Measurements from ENCODE around the gene FARP1. TPM values are rescaled to one million over a fixed set of nuclear protein-coding genes. Genes with fewer than 3 reads are reported as not detected.

Gene FARP1
- total RNA-seq, 1 donor from 2014 or later = 186 TPM

DNA sequence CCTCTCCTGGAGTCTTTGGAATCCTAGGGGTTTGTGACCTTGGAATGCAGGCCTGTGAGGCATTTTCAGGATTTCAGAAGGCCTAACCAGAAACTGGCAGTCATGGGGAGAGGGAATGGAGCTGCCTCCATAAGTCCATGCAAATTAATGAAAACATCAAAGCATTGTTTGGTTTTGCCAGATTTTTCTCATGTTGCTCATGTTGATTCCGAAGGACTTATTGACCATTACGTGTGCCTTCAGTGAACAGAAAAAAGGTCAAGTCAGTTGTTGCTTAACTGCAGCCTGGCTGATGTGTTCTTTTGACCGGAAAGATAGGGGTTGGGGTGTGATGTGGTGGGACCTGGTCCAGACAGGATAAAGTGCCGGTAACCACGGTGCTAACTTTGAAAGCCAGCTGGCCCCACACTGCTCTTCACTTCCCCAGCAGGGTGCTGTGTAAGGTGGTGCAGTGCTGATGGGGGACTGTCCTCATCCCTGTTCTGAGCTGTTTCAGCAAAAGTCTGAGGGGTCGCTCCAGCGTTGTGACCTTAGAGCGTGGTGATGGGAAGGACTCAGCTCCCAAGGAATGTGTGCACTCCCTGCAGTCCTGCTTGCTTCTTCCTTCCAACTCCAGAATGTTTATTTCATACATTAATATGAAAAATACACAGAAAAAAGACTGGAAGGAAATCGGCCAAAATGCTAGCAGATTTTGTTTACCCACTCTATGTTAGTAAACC lies 30.7 kb downstream of the FARP1 start:
- no peak for DNase-seq (ENCODE audit: low spot score)

DNA sequence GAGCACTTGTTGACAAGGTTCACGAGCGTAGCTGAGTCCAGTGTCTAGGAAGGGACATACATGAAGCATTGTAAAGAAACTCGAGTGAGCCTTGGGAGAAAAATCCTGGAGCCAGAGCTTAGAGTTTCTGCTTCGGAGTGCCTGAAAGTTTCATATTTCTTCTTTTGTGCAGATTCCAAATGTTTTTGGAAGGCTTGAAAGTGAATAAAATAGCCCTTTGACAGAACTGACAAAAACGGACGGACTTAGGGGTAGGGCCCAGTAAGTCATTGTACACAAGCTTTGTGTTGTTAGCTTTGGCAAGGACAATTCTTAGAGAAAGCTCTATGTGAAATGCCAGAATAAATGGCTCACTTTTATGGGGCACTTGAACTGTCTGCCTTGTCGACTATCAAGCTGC lies 31.4 kb downstream of the FARP1 start:
- DNase-seq (ENCODE audit: low spot score) = no peak

DNA sequence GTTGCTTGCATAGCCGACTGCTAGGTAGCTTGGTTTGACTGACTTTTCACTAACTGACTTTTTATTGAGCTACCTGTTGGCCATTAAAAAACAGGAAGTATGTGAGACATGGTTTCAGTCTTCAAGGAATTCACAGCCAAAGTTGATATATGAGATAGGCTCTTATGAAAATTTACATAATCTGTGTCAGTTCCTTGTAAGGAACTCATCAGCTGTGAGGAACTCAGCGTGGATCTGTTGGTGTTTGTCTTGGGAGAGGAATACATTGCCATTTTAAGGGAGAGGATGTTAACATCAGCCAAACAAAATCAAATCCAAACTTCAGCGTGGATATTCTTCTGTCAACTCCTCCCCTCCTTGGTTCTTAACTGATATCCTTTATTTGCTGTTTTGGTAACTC lies 32.1 kb downstream of the FARP1 start:
- no peak for DNase-seq (ENCODE audit: low spot score)

DNA sequence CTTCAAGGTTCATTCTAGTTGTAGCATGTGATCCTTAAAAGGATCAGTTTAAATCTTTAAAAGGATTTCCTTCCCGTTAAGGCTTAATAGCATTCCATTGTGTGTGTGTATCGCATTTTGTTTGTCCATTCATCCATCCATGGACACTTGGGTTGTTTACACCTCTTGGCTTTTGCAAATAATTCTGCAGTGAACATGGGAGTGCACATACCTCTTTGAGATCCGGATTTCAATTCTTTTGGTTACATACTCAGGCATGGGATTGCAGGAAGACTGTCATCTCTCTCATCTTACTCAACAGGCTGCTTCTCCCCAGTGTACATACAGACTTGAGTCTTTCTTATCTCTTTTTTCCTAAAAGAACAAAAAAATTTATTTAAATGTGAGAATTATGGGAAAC lies 32.9 kb downstream of the FARP1 start:
- no peak for DNase-seq (ENCODE audit: low spot score)

DNA sequence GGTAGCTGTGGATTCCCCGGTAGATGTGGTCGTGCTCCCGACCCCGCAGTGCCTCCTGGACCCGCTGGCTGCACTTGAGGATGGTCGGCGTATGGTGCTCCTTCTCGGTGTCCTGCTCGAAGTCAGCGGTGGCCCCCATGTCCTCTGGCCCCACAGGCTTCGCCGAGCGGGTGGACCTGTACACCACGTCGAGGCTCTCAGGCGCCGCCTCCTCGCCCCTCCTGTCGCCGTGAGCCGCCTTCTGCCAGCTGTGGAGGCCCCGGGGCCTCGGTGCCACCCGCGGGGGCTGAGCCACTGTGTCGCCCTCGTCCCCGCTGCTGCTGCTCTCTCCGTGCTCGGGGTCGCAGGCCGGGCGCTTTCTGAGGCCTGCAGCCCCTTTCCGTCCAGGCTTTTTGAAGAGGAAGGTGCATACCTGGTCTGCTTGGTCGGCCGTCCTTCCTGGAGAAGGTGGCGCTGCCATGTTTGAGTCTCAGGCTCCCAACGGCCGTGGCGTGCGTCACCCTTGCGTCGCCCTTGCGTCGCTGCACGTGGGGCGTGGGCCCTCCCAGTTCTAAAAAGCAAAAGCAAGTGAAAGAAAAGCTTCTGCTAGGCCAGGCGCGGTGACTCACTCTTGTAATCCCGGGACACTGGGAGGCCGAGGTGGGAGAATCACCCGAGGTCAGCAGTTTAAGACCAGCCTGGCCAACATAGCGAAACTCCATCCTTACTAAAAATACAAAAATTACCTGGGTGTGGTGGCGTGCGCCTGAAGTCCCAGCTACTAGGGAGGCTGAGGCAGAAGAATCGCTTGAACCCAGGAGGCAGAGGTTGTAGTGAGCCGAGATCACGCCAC lies 34.1 kb downstream of the FARP1 start, which contains the start of gene RNF113B:
Gene RNF113B (minus strand): TSS at position 493 of the 832 bp plus-strand sequence. CDS start 33 bp downstream, at position 460.
- DNase-seq (ENCODE audit: low spot score) = no peak

DNA sequence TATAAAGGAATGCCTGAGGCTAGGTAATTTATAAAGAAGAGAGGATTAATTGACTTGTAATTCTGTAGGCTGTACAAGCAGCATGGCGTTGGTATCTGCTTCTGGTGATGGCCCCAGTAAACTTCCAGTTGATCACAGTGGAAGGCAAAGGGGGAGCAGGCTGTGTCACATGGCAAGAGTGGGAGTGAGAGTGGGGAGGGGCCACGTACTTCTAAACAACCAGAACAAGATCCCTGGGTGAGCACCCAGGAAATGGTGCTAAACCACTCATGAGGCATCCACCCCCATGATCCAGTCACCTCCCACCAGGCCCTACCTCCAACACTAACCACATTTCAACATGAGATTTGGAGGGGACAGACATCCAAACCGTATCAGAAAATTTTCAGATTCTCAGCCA lies 37.2 kb downstream of the FARP1 start:
- DNase-seq (ENCODE audit: low spot score) = no peak

DNA sequence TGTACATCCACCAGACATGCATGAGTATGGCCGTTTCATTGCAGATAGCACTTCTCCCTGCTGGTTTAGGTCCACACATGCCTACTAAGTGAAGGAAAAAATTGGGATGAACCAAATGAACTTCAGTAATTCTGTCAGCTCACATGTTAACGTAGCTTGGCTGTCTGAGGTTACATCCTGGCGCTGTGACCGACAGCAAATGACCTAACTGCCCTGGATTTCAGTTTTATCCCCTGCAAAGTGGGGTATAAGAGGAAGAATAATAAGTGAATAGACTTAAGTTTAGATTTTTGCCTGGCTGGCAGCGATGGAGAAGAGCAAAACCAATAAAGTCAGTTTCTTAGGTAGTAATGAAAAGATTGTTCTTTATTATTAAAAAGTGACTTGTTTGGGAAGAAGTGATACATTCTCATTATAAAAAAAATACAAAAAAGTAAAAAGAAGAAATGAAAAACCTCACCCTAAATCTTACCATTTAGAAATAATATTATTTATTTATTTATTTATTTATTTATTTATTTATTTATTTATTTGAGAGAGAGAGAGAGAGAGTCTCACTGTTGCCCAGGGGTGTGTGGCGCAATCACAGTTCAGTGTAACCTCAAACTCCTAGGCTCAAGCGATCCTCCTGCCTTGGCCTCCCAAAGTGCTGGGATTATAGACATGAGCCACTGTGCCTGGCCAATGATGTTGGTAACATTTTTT lies 38.4 kb downstream of the FARP1 start:
- DNase-seq (ENCODE audit: low spot score) = no peak

DNA sequence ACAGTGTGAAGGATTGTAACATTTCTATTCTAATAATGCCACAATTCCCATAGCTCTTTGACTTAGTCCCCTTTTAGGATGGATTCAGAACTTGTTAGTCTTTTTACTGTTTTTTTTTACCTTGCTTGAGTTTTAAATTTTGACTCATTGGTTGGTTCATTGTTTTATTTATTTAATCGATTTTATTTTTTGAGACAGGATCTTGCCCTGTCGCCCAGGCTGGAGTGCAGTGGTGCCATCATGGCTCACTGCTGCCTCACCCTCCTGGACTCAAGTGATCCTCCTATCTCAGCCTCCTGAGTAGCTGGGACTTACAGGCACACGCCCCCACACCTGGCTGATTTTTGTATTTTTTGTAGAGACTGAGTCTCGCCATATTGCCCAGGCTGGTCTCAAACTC lies 39.3 kb downstream of the FARP1 start:
- no peak for DNase-seq (ENCODE audit: low spot score)

DNA sequence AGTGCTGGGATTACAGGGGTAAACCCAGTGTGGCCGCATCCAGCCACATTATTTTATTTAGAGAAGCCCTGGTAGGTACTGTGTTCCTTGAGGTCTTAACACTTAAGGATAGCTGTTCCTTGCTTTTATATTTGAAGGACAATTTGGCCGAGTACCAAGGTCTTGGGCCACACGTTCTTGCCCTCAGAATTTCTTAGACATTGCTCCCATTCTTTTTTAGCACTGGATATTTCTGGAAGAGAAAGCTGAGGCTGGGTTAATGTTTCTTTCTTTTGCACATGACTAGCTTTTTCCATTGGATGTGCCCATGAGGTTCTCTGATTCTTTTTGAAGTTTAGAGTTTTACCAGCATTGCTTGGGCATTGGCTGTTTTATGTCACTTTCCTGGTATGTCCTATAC lies 39.7 kb downstream of the FARP1 start:
- DNase-seq (ENCODE audit: low spot score) = no peak

DNA sequence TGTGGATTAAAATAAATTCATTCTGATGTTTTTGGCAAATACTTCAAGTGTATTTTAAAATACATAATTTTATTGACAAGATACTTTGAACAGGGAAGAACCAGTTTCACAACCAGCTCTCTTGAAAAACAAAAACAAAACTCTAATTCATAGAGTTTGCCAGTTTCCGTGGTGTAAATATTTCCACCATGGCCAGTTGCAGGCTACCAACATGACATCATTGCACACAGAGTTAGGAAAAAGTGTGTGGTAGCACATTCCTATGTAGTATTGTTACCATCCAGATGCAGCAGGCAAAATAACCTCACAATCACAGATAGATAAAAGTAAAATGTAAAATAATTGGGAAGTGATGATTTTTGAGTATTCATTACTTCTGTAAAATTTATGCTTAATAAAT lies 41.9 kb downstream of the FARP1 start:
- no peak for DNase-seq (ENCODE audit: low spot score)

DNA sequence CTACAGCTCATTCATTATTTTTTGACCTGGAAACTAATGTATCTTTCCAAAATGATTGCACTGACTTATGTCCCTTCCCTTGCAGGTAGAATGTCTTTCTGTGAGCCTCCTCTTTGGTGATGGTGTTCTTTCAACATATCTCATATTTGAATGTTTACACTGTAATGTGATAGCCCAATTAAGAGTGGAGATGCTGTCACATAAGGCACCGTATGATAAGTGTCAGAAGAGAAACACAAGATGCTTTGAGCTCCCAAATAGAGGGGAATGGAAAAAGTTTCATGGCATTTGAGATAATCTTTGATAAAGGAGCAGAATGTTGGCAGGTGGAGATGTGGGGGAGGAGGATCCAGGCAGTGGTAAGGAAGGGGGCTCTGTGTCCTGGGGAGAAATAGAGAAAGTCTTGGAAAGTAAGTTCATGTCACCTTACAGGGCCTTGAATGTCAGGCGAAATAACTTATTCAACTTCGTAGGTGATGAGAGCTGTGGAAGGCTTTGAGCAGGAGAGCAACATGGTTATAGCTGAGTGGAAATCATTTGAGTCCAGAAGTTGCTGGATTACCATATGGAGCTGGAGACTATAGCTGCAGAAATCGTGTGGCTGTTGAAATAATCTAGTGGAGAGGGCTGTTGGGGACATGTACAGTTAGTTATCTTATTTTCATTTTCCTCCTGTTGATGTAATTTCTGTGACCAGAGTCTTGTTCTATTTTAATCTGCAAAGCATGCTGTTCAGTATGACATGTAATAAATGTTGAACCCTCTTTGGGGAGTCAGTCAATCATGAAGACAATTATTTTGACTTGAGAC lies 44.5 kb downstream of the FARP1 start:
- no peak for DNase-seq (ENCODE audit: low spot score)

DNA sequence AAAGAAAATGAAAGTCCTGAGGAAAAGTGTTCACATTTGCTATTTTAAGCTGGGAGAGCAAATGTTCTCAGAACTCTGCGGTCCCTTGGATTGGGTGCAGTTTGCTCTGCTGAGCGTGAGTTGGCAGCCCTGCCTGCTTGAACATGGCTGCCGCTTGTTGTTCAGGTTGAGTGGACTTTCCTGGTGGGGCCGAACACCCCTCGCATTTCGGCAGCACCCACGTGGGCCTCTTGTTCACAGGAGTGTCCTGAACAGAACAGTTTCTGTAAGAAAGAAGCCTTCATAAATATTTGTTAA lies 45.0 kb downstream of the FARP1 start:
- no peak for DNase-seq (ENCODE audit: low spot score)

DNA sequence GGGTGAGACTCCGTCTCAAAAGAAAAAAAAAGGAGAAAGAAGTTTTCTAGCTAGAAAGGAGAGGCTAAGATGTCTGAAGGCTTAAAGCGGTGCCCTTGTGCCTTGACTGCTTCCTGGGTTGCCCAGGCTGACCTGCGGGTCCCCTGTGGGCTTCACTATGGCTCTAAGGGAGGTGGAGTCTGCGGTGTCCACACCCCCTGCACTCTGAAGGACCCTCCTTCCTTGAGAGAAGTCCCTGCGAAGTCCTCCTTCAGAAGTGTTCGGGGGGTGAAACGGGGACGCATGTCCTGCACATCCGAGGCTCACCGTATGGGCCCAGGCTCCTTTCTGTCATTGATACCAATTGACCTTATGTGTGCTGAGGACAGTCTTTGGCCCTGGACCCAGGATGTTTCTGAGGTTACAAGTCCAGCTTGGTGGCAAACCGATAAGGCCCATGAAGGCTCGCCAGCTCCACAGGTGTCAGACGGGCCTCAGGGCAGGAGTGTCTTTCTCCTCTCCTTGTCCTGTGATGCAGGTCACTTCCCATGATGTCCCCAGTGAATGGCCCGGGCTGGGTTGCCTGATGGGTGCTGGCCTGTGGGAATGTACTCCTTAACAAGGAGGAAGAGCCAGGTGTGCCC lies 45.8 kb downstream of the FARP1 start:
- DNase-seq (ENCODE audit: low spot score) = no peak

DNA sequence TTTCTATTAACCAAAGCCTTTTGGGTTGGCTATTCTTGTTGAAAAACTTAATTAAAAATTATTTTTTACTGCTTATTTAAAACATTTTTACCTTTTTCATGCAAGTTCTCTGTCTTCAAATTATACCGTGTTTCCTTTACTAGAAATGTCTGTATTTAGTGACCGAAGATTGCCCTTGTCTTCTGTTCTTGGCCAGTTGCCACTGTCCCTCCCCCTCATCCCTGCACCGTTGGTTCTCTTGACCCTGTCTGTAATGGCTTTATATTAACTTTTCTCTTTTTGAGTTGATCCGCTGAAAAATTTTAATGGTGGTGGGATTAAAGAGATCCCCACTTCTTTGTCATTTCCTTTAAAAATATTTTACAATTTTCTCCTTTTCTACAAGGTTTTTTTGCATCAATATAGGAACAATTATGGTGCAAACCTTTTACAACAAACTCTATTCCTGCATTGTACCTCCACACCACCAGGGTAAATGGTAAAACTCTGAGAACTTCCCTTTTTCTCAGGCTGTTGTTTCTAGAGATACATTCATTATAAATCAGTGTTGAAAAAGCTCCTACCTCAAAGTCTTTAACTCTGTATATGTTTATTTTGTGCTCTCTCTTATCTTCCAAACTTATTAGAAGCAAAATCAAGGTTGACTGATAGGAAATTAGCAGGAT lies 47.1 kb downstream of the FARP1 start:
- DNase-seq (ENCODE audit: low spot score) = no peak

DNA sequence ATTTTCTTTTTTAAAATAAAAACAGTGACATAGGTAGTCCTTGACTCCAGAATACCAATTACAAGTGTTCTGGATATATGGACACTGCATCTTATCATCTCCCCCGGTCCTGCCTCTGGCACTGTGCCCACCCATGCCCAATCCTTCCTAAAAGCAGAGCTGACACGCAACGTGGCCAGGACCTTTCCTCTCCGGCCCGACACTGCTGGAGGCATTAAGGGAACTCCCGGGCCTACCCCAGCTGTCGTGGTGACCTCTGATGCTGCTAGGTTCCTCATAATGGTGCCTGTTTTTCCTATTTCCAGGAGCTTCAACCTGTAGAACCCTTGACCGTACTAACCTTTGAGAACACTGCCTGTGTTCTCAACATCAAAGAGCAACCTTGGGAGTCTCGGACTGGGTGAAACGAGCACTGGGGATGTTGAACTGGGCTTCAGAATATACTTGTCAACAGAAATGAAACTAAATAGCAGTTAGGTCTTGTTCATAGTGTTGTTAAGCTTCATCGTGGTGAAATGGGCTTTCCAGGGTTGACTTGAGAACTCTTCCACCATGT lies 48.1 kb downstream of the FARP1 start:
- no peak for DNase-seq (ENCODE audit: low spot score)

DNA sequence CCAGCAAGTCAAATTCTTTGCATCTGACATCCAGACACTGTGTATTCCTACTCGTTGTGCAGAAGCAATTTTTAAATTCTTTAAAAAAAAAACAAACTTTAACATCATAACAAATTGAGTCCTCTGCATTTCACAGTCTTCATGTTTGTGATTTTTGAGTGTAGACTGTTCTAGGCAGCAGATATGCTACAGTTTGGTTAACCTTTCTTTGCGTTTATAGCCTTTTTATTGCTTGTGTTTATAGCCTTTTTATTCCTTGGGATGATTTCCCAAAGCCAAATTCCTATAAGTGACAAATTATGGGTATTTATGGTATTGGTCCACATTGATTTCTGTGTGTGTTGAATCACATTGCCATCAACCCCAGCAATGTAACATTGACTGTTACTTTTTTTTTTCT lies 49.1 kb downstream of the FARP1 start:
- no peak for DNase-seq (ENCODE audit: low spot score)

DNA sequence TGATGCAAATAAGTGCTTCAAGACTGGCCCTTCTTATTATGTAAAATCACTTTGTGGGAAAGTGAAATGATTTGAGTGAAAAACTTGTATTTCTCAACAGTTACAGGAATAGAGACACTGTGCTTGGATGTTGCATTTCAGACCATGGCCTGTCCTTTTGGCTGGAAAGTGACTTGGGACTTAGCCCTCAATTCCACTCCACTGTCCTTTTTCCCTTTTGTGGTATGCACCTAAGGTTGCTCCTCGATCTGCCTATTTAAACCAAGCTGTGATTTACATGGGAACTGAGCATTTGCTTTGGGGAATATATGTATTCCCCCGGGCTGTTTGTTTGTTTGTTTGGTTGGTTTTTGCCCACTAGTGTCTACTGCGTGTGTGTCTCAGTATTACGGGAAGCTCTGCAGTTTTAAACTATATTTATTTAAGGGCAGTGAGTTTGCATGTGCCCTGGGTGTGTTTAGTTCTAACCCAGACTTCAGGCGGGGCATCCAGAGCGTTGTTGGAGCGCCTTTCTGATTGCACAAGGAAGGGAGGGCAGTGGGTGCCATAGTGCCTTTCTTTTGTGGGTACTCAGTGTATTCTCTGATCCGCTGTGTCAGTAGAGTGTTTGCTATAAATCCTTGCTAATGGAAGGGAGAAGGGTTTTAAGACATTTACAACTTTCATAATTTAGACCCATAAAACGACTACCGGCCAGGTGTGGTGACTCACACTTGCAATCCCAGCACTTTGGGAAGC lies 52.3 kb downstream of the FARP1 start:
- no peak for DNase-seq (ENCODE audit: low spot score)

DNA sequence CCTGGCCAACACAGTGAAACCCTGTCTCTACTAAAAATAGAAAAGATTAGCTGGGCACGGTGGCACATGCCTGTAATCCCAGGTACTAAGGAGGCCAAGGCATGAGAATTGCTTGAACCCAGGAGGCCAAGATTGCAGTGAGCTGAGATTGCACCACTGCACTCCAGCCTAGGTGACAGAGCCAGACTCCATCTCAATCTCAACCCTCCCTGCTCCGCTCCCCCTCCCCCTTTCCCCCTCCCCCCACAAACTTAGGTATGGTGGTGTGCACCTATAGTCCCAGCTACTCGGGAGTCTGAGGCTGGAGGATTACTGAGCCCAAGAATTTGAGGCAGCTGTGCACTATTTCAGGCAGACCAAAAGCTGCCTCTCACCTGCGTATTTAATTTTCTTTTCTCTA lies 55.8 kb downstream of the FARP1 start:
- DNase-seq (ENCODE audit: low spot score) = no peak

DNA sequence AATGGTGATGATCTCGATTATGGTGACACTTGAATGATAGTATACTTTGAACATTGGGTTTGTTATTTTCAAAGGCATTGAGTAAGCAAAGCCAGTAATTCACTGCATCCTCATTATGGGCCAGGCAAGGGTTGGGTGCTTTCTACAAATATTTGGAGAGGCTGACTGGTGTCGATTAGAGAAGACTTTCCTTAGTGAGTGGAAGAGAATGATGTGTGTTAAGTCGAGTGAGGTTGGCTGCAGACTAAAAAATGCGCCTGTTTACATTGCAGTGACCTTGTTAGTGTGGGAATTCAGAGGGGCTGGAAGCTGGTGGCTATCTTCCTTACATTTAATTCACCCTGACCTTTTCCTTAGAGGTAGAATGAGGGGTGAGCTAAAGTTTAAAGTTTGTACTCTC lies 56.6 kb downstream of the FARP1 start:
- no peak for DNase-seq (ENCODE audit: low spot score)

All from ureter (tissue), 1 donor.